Neural progenitor cell (in vitro differentiated cells): ENCODE data around the gene PPP6R3.

Source experiments
- EZH2 ChIP-seq: fragments of 200-600 bp; sonication (generic); IDR thresholded peaks from 2 replicates; pipeline ENCODE4 v1.6.1; 2017; ENCODE audit warnings: antibody characterized with exemption, mild to moderate bottlenecking, moderate library complexity
- EZH2phosphoT487 ChIP-seq: fragments of 200-600 bp; sonication (generic); IDR thresholded peaks from 2 replicates; pipeline ENCODE4 v1.6.1; 2017; ENCODE audit warnings: antibody characterized with exemption
- TF ChIP-seq, protein P1 (sequence below): fragments of 200-600 bp; sonication (generic); IDR thresholded peaks from 2 replicates; pipeline ENCODE4 v1.5.1; 2017; ENCODE audit warnings: antibody characterized with exemption, mild to moderate bottlenecking

DNA sequence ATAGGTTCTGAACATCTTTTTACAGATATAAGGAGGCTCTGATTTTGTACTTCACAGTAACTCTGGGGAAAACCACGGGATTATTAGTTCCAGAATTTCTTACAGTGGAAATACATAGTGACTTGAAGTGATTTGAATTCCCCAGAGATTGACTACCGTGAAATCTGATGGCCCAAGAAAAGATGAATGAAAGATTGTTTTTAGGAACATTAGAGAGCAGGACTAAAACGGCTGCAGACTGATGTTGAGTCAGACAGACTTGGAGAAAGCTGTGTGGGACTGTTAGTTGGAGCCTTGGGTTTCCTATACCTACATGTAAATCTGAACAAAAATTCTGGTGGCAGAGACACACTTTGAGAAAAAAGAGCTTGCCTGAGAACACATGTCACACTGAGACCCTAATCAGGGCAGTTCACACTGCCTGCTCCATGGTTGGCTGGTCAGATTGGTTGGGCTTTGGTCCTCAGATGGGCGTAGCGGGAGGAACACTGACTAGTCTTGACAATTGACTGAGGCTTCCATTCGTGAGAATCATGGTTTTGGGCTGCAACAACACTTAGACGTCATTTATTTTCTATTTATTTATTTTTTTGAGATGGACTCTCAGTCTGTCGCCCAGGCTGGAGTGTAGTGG, 6.8 kb downstream of the PPP6R3 start:
- TF ChIP-seq EZH2, result no peak
- TF ChIP-seq, protein P1, sequence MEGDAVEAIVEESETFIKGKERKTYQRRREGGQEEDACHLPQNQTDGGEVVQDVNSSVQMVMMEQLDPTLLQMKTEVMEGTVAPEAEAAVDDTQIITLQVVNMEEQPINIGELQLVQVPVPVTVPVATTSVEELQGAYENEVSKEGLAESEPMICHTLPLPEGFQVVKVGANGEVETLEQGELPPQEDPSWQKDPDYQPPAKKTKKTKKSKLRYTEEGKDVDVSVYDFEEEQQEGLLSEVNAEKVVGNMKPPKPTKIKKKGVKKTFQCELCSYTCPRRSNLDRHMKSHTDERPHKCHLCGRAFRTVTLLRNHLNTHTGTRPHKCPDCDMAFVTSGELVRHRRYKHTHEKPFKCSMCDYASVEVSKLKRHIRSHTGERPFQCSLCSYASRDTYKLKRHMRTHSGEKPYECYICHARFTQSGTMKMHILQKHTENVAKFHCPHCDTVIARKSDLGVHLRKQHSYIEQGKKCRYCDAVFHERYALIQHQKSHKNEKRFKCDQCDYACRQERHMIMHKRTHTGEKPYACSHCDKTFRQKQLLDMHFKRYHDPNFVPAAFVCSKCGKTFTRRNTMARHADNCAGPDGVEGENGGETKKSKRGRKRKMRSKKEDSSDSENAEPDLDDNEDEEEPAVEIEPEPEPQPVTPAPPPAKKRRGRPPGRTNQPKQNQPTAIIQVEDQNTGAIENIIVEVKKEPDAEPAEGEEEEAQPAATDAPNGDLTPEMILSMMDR, result no peak
- TF ChIP-seq EZH2phosphoT487, result no peak
